ENCODE data around the gene RNF144A. TPM values are rescaled to one million over a fixed set of nuclear protein-coding genes. Genes with fewer than 3 reads are reported as not detected.

Gene RNF144A
- total and polyA plus RNA-seq, 2 experiments from 2014 or later, result 2.8 to 14.7 TPM

DNA sequence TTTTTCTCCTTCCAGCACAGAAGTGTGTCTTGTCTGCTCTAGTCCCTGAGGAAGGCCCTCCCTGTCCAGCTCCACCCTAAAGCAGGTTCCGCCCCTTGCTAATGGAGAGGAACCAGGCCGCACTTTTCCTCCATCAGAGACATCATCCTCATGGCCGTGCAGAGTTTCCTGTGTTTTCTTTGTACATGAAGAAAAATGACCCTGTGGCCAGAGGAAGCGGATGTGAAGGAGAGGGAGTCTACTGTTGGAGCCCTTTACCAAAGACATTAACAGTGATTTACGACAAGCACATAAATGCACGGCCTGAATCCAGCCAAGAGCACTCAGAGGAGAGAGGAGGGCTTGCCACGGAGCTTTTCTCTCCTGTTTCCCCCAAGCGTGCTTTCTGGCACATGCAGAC is 109.5 kb downstream of the RNF144A start:
- H3F3A ChIP-seq (replicated peaks; ENCODE audit: low read depth), result no peaks in the 10 kb centered on the region
- no peak overlapping the region for H3K27ac Mint-ChIP-seq
- H3K27me3 ChIP-seq (ENCODE audit: insufficient read depth), result no peaks in the 10 kb centered on the region
- H3K4me2 ChIP-seq, result no peak overlapping the region
- TF ChIP-seq, protein P1, sequence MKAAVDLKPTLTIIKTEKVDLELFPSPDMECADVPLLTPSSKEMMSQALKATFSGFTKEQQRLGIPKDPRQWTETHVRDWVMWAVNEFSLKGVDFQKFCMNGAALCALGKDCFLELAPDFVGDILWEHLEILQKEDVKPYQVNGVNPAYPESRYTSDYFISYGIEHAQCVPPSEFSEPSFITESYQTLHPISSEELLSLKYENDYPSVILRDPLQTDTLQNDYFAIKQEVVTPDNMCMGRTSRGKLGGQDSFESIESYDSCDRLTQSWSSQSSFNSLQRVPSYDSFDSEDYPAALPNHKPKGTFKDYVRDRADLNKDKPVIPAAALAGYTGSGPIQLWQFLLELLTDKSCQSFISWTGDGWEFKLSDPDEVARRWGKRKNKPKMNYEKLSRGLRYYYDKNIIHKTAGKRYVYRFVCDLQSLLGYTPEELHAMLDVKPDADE (IDR thresholded peaks at IDR 0.05), result no peak
- TF ChIP-seq STAT1 (IDR thresholded peaks at IDR 0.05; ENCODE audit: unreplicated experiment), result no peak
- TF ChIP-seq POLR2AphosphoS5 (IDR thresholded peaks at IDR 0.05; ENCODE audit: low read depth), result no peak
- no peak for TF ChIP-seq NANOG (IDR thresholded peaks at IDR 0.05; ENCODE audit: borderline replicate concordance)
- TF ChIP-seq EZH2 (IDR thresholded peaks at IDR 0.05; ENCODE audit: low read depth, unreplicated experiment), result no peak
- no peak for TF ChIP-seq ZNF114 (CRISPR knock-in tag; IDR thresholded peaks at IDR 0.05)
- no peak for TF ChIP-seq JUNB (IDR thresholded peaks at IDR 0.05; ENCODE audit: unreplicated experiment)
- no peak for TF ChIP-seq CREB1 (CRISPR knock-in tag; IDR thresholded peaks at IDR 0.05; ENCODE audit: low read depth)
- no peak for TF ChIP-seq ZNF331 (CRISPR knock-in tag; IDR thresholded peaks at IDR 0.05; ENCODE audit: low read depth)
- H3K27ac ChIP-seq (ENCODE audit: low read depth), result no peak overlapping the region
- no peaks in the 10 kb centered on the region; the same call in 2 of the 3 replicates for H3K4me1 Mint-ChIP-seq
- DNase-seq (ENCODE audit: low spot score) (no peak), ATAC-seq (no peak)
- no peaks in the 10 kb centered on the region for H3K4me1 ChIP-seq (ENCODE audit: insufficient read depth)
- H3K9me3 Mint-ChIP-seq, result no peaks in the 10 kb centered on the region
- H3K4me3 Mint-ChIP-seq, result no peak overlapping the region
- no peak overlapping the region for H3K4me3 ChIP-seq
- no peaks in the 10 kb centered on the region for H3K36me3 ChIP-seq (ENCODE audit: insufficient read depth)
- H4K20me1 ChIP-seq (replicated peaks; ENCODE audit: insufficient read depth), result no peaks in the 10 kb centered on the region
- H3K9me2 ChIP-seq (ENCODE audit: insufficient read depth), result no peaks in the 10 kb centered on the region
- H3K36me3 Mint-ChIP-seq (ENCODE audit: low read depth), result peaks cover 12% of the 10 kb centered on the region; the same call in 2 of the 3 replicates
- no peak overlapping the region for H2AFZ ChIP-seq
- H3K79me2 ChIP-seq (replicated peaks; ENCODE audit: insufficient read depth), result no peaks in the 10 kb centered on the region
- no peaks in the 10 kb centered on the region for H3K27me3 Mint-ChIP-seq (ENCODE audit: insufficient read depth, low read depth, poor library complexity)

DNA sequence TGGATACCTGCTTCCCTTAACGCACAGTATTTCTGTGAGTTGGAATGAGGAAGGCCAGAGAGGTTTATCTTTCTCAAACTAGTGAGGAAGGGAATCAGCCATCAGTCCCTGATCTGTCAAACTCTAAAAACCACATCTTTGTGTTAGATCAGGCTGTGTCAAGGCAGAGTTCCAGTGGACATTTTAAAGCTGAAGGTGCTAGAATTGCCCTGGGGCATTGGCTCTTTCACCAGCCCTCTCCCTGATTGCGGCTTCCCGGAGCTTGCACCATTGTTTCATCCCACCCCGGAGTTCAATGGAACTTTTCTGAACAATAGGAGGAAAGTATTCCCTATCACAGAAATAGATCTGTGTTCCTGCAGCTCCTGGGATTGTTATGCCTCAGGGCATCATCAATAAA is 110.2 kb downstream of the RNF144A start:
- Histone ChIP-seq H3K4me1 (ENCODE audit: insufficient read depth) (no peaks in the 10 kb centered on the region), H3K36me3 (ENCODE audit: insufficient read depth) (no peaks in the 10 kb centered on the region), H2AFZ (no peak overlapping the region), H3K27ac (ENCODE audit: low read depth) (no peak overlapping the region), H3K4me2 (no peak overlapping the region), H3K27me3 (ENCODE audit: insufficient read depth) (no peaks in the 10 kb centered on the region), H4K20me1 (replicated peaks; ENCODE audit: insufficient read depth) (no peaks in the 10 kb centered on the region), H3K4me3 (no peak overlapping the region), H3K9me2 (ENCODE audit: insufficient read depth) (no peaks in the 10 kb centered on the region), H3F3A (replicated peaks; ENCODE audit: low read depth) (no peaks in the 10 kb centered on the region), H3K79me2 (replicated peaks; ENCODE audit: insufficient read depth) (no peaks in the 10 kb centered on the region)
- no peak overlapping the region for H3K27ac Mint-ChIP-seq
- ATAC-seq, result no peak
- TF ChIP-seq ZNF331 (CRISPR knock-in tag; IDR thresholded peaks at IDR 0.05; ENCODE audit: low read depth) (no peak), NANOG (IDR thresholded peaks at IDR 0.05; ENCODE audit: borderline replicate concordance) (no peak)
- TF ChIP-seq, protein P2, sequence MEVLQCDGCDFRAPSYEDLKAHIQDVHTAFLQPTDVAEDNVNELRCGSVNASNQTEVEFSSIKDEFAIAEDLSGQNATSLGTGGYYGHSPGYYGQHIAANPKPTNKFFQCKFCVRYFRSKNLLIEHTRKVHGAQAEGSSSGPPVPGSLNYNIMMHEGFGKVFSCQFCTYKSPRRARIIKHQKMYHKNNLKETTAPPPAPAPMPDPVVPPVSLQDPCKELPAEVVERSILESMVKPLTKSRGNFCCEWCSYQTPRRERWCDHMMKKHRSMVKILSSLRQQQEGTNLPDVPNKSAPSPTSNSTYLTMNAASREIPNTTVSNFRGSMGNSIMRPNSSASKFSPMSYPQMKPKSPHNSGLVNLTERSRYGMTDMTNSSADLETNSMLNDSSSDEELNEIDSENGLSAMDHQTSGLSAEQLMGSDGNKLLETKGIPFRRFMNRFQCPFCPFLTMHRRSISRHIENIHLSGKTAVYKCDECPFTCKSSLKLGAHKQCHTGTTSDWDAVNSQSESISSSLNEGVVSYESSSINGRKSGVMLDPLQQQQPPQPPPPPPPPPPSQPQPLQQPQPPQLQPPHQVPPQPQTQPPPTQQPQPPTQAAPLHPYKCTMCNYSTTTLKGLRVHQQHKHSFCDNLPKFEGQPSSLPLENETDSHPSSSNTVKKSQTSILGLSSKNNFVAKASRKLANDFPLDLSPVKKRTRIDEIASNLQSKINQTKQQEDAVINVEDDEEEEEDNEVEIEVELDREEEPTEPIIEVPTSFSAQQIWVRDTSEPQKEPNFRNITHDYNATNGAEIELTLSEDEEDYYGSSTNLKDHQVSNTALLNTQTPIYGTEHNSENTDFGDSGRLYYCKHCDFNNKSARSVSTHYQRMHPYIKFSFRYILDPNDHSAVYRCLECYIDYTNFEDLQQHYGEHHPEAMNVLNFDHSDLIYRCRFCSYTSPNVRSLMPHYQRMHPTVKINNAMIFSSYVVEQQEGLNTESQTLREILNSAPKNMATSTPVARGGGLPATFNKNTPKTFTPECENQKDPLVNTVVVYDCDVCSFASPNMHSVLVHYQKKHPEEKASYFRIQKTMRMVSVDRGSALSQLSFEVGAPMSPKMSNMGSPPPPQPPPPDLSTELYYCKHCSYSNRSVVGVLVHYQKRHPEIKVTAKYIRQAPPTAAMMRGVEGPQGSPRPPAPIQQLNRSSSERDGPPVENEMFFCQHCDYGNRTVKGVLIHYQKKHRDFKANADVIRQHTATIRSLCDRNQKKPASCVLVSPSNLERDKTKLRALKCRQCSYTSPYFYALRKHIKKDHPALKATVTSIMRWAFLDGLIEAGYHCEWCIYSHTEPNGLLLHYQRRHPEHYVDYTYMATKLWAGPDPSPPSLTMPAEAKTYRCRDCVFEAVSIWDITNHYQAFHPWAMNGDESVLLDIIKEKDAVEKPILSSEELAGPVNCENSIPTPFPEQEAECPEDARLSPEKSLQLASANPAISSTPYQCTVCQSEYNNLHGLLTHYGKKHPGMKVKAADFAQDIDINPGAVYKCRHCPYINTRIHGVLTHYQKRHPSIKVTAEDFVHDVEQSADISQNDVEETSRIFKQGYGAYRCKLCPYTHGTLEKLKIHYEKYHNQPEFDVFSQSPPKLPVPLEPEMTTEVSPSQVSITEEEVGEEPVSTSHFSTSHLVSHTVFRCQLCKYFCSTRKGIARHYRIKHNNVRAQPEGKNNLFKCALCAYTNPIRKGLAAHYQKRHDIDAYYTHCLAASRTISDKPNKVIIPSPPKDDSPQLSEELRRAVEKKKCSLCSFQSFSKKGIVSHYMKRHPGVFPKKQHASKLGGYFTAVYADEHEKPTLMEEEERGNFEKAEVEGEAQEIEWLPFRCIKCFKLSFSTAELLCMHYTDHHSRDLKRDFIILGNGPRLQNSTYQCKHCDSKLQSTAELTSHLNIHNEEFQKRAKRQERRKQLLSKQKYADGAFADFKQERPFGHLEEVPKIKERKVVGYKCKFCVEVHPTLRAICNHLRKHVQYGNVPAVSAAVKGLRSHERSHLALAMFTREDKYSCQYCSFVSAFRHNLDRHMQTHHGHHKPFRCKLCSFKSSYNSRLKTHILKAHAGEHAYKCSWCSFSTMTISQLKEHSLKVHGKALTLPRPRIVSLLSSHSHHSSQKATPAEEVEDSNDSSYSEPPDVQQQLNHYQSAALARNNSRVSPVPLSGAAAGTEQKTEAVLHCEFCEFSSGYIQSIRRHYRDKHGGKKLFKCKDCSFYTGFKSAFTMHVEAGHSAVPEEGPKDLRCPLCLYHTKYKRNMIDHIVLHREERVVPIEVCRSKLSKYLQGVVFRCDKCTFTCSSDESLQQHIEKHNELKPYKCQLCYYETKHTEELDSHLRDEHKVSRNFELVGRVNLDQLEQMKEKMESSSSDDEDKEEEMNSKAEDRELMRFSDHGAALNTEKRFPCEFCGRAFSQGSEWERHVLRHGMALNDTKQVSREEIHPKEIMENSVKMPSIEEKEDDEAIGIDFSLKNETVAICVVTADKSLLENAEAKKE (CRISPR knock-in tag; IDR thresholded peaks at IDR 0.05), result no peak
- H3K9me3 Mint-ChIP-seq, result no peaks in the 10 kb centered on the region
- H3K36me3 Mint-ChIP-seq (ENCODE audit: low read depth), result peaks cover 13% of the 10 kb centered on the region; the same call in 2 of the 3 replicates
- no peak overlapping the region for H3K4me3 Mint-ChIP-seq
- H3K27me3 Mint-ChIP-seq (ENCODE audit: insufficient read depth, low read depth, poor library complexity), result no peaks in the 10 kb centered on the region
- no peak for DNase-seq (ENCODE audit: low spot score)
- no peaks in the 10 kb centered on the region; the same call in 2 of the 3 replicates for H3K4me1 Mint-ChIP-seq
